Erythroblast (primary cell): ENCODE data around the gene CSMD2.

Experiments
- GATA1 ChIP-seq: IDR thresholded peaks from 2 replicates; pipeline ENCODE4 v1.6.1; 2011; ENCODE audit warnings: low read depth, mild to moderate bottlenecking, control low read depth, low read length, moderate library complexity
- POLR2A ChIP-seq: IDR thresholded peaks from 2 replicates; pipeline ENCODE4 v1.6.1; 2011; ENCODE audit warnings: mild to moderate bottlenecking, low read length

DNA sequence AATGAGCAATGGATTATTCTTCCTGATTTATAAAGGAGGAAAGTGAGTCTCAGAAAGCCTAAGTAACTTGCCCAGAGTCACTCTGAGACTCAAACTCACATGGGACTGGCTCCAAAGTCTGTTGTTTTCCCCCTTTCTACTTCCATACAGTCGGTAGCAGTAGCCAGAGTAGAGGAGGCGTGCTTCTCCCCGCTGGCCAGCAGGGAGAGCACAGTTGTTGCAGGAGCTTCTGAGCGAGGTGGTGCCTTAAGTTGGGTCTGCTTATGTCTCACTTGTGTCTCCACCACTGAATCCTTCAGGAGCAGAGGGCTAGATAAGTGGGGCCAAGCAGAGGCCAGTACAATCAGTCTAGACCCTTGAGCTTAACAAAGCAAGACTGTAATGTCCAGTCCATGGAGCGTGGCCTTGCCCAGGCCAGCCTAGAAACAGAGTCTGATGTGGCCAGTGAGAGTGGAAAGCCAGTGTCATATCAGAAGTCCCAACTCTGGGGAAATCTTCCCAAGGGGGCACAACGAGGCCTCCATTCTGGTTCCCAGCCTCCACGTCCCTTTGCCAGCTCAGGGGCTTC, 510.7 kb downstream of the CSMD2 start:
- TF ChIP-seq POLR2A: no peak
- TF ChIP-seq GATA1: no peak
